ENCODE data around the gene OLFML3.

Gene OLFML3

GRCh38 chr1:114022877-114023276 lies 43.6 kb downstream of the OLFML3 start:
- H3K27ac ChIP-seq, result no peak overlapping the region
- no peak for DNase-seq (ENCODE audit: low read depth, low spot score)

GRCh38 chr1:114023377-114023776 lies 44.1 kb downstream of the OLFML3 start:
- no peak overlapping the region for H3K27ac ChIP-seq
- no peak for DNase-seq (ENCODE audit: low read depth, low spot score)

GRCh38 chr1:114024049-114024448 lies 44.8 kb downstream of the OLFML3 start:
- DNase-seq (ENCODE audit: low read depth, low spot score), result no peak
- no peak overlapping the region for H3K27ac ChIP-seq

GRCh38 chr1:114025609-114026401 lies 46.5 kb downstream of the OLFML3 start:
- H3K27ac ChIP-seq, result no peak overlapping the region
- no peak for DNase-seq (ENCODE audit: low read depth, low spot score)

GRCh38 chr1:114026797-114027196 lies 47.5 kb downstream of the OLFML3 start:
- no peak for DNase-seq (ENCODE audit: low read depth, low spot score)
- H3K27ac ChIP-seq, result no peak overlapping the region
